Measurements from ENCODE around the gene TDP2. TPM values are rescaled to one million over a fixed set of nuclear protein-coding genes. Genes with fewer than 3 reads are reported as not detected.
"Not testable (repeated sequence)": the region's sequence is repeated elsewhere in the genome, so short reads cannot be mapped to it uniquely, and the experiment has no call there.

TDP2 gene
- 15.6 and 15.7 TPM in 2 replicates for total RNA-seq (2014; rRNA removed; shearing (Covaris generic))

- peak within 1 kb of the TSS; percentile 99 for H3K4me3 ChIP-seq (ENCODE audit: insufficient read depth, low read depth, low read length)
- peak; percentile 95 for DNase-seq
- peaks cover 4% of the 10 kb centered on the region for H3K36me3 ChIP-seq (replicated peaks; ENCODE audit: control insufficient read depth, insufficient read depth, low read length)
- H3K27me3 ChIP-seq (ENCODE audit: control insufficient read depth, insufficient read depth, low read length) = no peaks in the 10 kb centered on the region
These were observed at the start of gene TDP2, which contains the start of gene ACOT13 for GRCh38 chr6:24666641-24667377. TSS of gene TDP2 (minus strand) at chr6:24666899. CDS start at chr6:24666862, 37 bp downstream. TSS of gene ACOT13 (plus strand) at chr6:24667077. CDS start at chr6:24667264, 187 bp downstream.

- H3K27me3 ChIP-seq (ENCODE audit: control insufficient read depth, insufficient read depth, low read length) = no peaks in the 10 kb centered on the region
- peaks cover 55% of the 10 kb centered on the region for H3K36me3 ChIP-seq (replicated peaks; ENCODE audit: control insufficient read depth, insufficient read depth, low read length)
- no peak for DNase-seq
- no peak overlapping the region for H3K4me3 ChIP-seq (ENCODE audit: insufficient read depth, low read depth, low read length)
These were observed 44.0 kb upstream of the TDP2 start for GRCh38 chr6:24710519-24711303.

- Histone ChIP-seq H3K27me3 (ENCODE audit: control insufficient read depth, insufficient read depth, low read length) (no peaks in the 10 kb centered on the region), H3K4me3 (ENCODE audit: insufficient read depth, low read depth, low read length) (no peak overlapping the region), H3K36me3 (replicated peaks; ENCODE audit: control insufficient read depth, insufficient read depth, low read length) (peaks cover 54% of the 10 kb centered on the region)
- no peak for DNase-seq
These were observed 42.5 kb upstream of the TDP2 start for GRCh38 chr6:24709014-24709711.

- Histone ChIP-seq H3K36me3 (replicated peaks; ENCODE audit: control insufficient read depth, insufficient read depth, low read length) (peaks cover 49% of the 10 kb centered on the region), H3K4me3 (ENCODE audit: insufficient read depth, low read depth, low read length) (no peak overlapping the region), H3K27me3 (ENCODE audit: control insufficient read depth, insufficient read depth, low read length) (no peaks in the 10 kb centered on the region)
- no peak for DNase-seq
These were observed 41.9 kb upstream of the TDP2 start for GRCh38 chr6:24708612-24709011.

GRCh38 chr6:24704468-24704867 is 37.8 kb upstream of the TDP2 start:
- H3K4me3 ChIP-seq (ENCODE audit: insufficient read depth, low read depth, low read length) = no peak overlapping the region
- H3K27me3 ChIP-seq (ENCODE audit: control insufficient read depth, insufficient read depth, low read length) = no peaks in the 10 kb centered on the region
- no peak for DNase-seq
- peaks cover 29% of the 10 kb centered on the region for H3K36me3 ChIP-seq (replicated peaks; ENCODE audit: control insufficient read depth, insufficient read depth, low read length)

GRCh38 chr6:24702720-24703282 is 36.1 kb upstream of the TDP2 start:
- no peaks in the 10 kb centered on the region for H3K27me3 ChIP-seq (ENCODE audit: control insufficient read depth, insufficient read depth, low read length)
- H3K4me3 ChIP-seq (ENCODE audit: insufficient read depth, low read depth, low read length) = no peak overlapping the region
- DNase-seq = no peak
- peaks cover 21% of the 10 kb centered on the region for H3K36me3 ChIP-seq (replicated peaks; ENCODE audit: control insufficient read depth, insufficient read depth, low read length)

GRCh38 chr6:24699521-24700359 is 33.0 kb upstream of the TDP2 start:
- no peak for DNase-seq
- Histone ChIP-seq H3K36me3 (replicated peaks; ENCODE audit: control insufficient read depth, insufficient read depth, low read length) (peaks cover 1% of the 10 kb centered on the region), H3K27me3 (ENCODE audit: control insufficient read depth, insufficient read depth, low read length) (no peaks in the 10 kb centered on the region), H3K4me3 (ENCODE audit: insufficient read depth, low read depth, low read length) (no peak overlapping the region)

- no peak overlapping the region for H3K4me3 ChIP-seq (ENCODE audit: insufficient read depth, low read depth, low read length)
- H3K27me3 ChIP-seq (ENCODE audit: control insufficient read depth, insufficient read depth, low read length) = no peaks in the 10 kb centered on the region
- peaks cover 1% of the 10 kb centered on the region; the same call in 1 of the 2 replicates for H3K36me3 ChIP-seq (replicated peaks; ENCODE audit: control insufficient read depth, insufficient read depth, low read length)
- no peak for DNase-seq
These were observed 29.4 kb upstream of the TDP2 start for GRCh38 chr6:24696097-24696496.

GRCh38 chr6:24695635-24696034 is 28.9 kb upstream of the TDP2 start:
- H3K36me3 ChIP-seq (replicated peaks; ENCODE audit: control insufficient read depth, insufficient read depth, low read length); H3K4me3 ChIP-seq (ENCODE audit: insufficient read depth, low read depth, low read length); H3K27me3 ChIP-seq (ENCODE audit: control insufficient read depth, insufficient read depth, low read length): not testable (repeated sequence)
- peak; percentile 28 for DNase-seq

- Histone ChIP-seq H3K36me3 (replicated peaks; ENCODE audit: control insufficient read depth, insufficient read depth, low read length) (peaks cover 1% of the 10 kb centered on the region; the same call in 1 of the 2 replicates), H3K4me3 (ENCODE audit: insufficient read depth, low read depth, low read length) (no peak overlapping the region), H3K27me3 (ENCODE audit: control insufficient read depth, insufficient read depth, low read length) (no peaks in the 10 kb centered on the region)
- DNase-seq = no peak
These were observed 27.5 kb upstream of the TDP2 start for GRCh38 chr6:24694198-24694597.

GRCh38 chr6:24692848-24693592 is 26.3 kb upstream of the TDP2 start:
- Histone ChIP-seq H3K4me3 (ENCODE audit: insufficient read depth, low read depth, low read length) (no peak overlapping the region), H3K36me3 (replicated peaks; ENCODE audit: control insufficient read depth, insufficient read depth, low read length) (peaks cover 1% of the 10 kb centered on the region; the same call in 1 of the 2 replicates), H3K27me3 (ENCODE audit: control insufficient read depth, insufficient read depth, low read length) (no peaks in the 10 kb centered on the region)
- no peak for DNase-seq

- Histone ChIP-seq H3K4me3 (ENCODE audit: insufficient read depth, low read depth, low read length) (no peak overlapping the region), H3K27me3 (ENCODE audit: control insufficient read depth, insufficient read depth, low read length) (no peaks in the 10 kb centered on the region)
These were observed 25.7 kb upstream of the TDP2 start for GRCh38 chr6:24692415-24692814.

GRCh38 chr6:24692003-24692402 is 25.3 kb upstream of the TDP2 start:
- no peaks in the 10 kb centered on the region for H3K36me3 ChIP-seq (replicated peaks; ENCODE audit: control insufficient read depth, insufficient read depth, low read length)
- H3K4me3 ChIP-seq (ENCODE audit: insufficient read depth, low read depth, low read length) = no peak overlapping the region
- no peaks in the 10 kb centered on the region for H3K27me3 ChIP-seq (ENCODE audit: control insufficient read depth, insufficient read depth, low read length)
- no peak for DNase-seq

More at GRCh38 chr6:24692415-24692814, 25.7 kb upstream of the TDP2 start:
- no peak for DNase-seq
- H3K36me3 ChIP-seq (replicated peaks; ENCODE audit: control insufficient read depth, insufficient read depth, low read length) = no peaks in the 10 kb centered on the region
